ENCODE results near the gene PTGIS. TPM values are rescaled to one million over a fixed set of nuclear protein-coding genes. Genes with fewer than 3 reads are reported as not detected.

Gene PTGIS
- total and polyA plus RNA-seq, 2 experiments from 2014 or later: 2.1 to 7.8 TPM

GRCh38 chr20:49561256-49561655 is 6.7 kb downstream of the PTGIS start:
- Histone ChIP-seq H3K36me3 (no peaks in the 10 kb centered on the region), H3K27ac (no peak overlapping the region), H3K4me3 (no peak overlapping the region), H3K9me3 (ENCODE audit: low read depth) (no peaks in the 10 kb centered on the region), H3K4me1 (ENCODE audit: low read depth) (no peaks in the 10 kb centered on the region), H3K27me3 (no peaks in the 10 kb centered on the region)
- TF ChIP-seq, protein P1, sequence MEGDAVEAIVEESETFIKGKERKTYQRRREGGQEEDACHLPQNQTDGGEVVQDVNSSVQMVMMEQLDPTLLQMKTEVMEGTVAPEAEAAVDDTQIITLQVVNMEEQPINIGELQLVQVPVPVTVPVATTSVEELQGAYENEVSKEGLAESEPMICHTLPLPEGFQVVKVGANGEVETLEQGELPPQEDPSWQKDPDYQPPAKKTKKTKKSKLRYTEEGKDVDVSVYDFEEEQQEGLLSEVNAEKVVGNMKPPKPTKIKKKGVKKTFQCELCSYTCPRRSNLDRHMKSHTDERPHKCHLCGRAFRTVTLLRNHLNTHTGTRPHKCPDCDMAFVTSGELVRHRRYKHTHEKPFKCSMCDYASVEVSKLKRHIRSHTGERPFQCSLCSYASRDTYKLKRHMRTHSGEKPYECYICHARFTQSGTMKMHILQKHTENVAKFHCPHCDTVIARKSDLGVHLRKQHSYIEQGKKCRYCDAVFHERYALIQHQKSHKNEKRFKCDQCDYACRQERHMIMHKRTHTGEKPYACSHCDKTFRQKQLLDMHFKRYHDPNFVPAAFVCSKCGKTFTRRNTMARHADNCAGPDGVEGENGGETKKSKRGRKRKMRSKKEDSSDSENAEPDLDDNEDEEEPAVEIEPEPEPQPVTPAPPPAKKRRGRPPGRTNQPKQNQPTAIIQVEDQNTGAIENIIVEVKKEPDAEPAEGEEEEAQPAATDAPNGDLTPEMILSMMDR (IDR thresholded peaks at IDR 0.05; ENCODE audit: low read depth, low read length): no peak
- no peak for DNase-seq (ENCODE audit: low read depth in 1 of 2, low spot score in 1 of 2)

GRCh38 chr20:49560646-49561045 is 7.3 kb downstream of the PTGIS start:
- Histone ChIP-seq H3K4me1 (ENCODE audit: low read depth) (no peaks in the 10 kb centered on the region), H3K4me3 (no peak overlapping the region), H3K27me3 (no peaks in the 10 kb centered on the region), H3K27ac (no peak overlapping the region), H3K36me3 (no peaks in the 10 kb centered on the region), H3K9me3 (ENCODE audit: low read depth) (no peaks in the 10 kb centered on the region)
- TF ChIP-seq, protein P1 (IDR thresholded peaks at IDR 0.05; ENCODE audit: low read depth, low read length): no peak
- DNase-seq (ENCODE audit: low read depth in 1 of 2, low spot score in 1 of 2): no peak

GRCh38 chr20:49560186-49560585 is 7.8 kb downstream of the PTGIS start:
- no peaks in the 10 kb centered on the region for H3K27me3 ChIP-seq
- TF ChIP-seq, protein P1 (IDR thresholded peaks at IDR 0.05; ENCODE audit: low read depth, low read length): no peak
- H3K27ac ChIP-seq: no peak overlapping the region
- H3K4me3 ChIP-seq: no peak overlapping the region
- H3K4me1 ChIP-seq (ENCODE audit: low read depth): no peaks in the 10 kb centered on the region
- no peaks in the 10 kb centered on the region for H3K9me3 ChIP-seq (ENCODE audit: low read depth)
- no peaks in the 10 kb centered on the region for H3K36me3 ChIP-seq
- no peak for DNase-seq (ENCODE audit: low read depth in 1 of 2, low spot score in 1 of 2)

- DNase-seq (ENCODE audit: low read depth in 1 of 2, low spot score in 1 of 2): peak in 1 of 2 donors; percentile 95
- TF ChIP-seq, protein P1 (IDR thresholded peaks at IDR 0.05; ENCODE audit: low read depth, low read length): no peak
- H3K4me3 ChIP-seq: no peak overlapping the region
- H3K9me3 ChIP-seq (ENCODE audit: low read depth): no peaks in the 10 kb centered on the region
- no peaks in the 10 kb centered on the region for H3K36me3 ChIP-seq
- H3K27ac ChIP-seq: no peak overlapping the region
- no peaks in the 10 kb centered on the region for H3K4me1 ChIP-seq (ENCODE audit: low read depth)
- H3K27me3 ChIP-seq: no peaks in the 10 kb centered on the region
These were observed 8.4 kb downstream of the PTGIS start for GRCh38 chr20:49559411-49560081.

DNA sequence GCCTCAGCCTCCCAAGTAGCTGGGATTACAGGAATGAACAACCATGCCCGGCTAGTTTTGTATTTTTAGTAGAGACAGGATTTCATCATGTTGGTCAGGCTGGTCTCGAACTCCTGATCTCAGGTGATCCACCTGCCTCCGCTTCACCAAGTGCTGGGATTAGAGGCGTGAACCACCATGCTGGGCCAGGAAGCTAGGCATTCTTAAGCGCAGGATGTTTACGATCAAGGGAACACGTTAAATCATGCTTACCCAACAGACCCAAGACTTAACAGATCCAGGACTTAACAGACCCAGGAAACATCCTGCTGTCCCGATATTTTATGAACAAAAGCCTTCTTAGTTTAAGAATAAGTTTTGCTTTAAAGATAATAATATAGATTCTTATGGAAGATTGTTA is 9.1 kb downstream of the PTGIS start:
- no peak for DNase-seq (ENCODE audit: low read depth in 1 of 2, low spot score in 1 of 2)
- no peaks in the 10 kb centered on the region for H3K27me3 ChIP-seq

More for the DNA sequence above, 9.1 kb downstream of the PTGIS start:
- H3K9me3 ChIP-seq (ENCODE audit: low read depth): no peaks in the 10 kb centered on the region
- H3K36me3 ChIP-seq: no peaks in the 10 kb centered on the region
- TF ChIP-seq, protein P1 (IDR thresholded peaks at IDR 0.05; ENCODE audit: low read depth, low read length): no peak
- no peak overlapping the region for H3K4me3 ChIP-seq
- H3K27ac ChIP-seq: no peak overlapping the region
- H3K4me1 ChIP-seq (ENCODE audit: low read depth): no peaks in the 10 kb centered on the region
